Measurements from ENCODE around the gene SLC25A3. TPM values are rescaled to one million over a fixed set of nuclear protein-coding genes. Genes with fewer than 3 reads are reported as not detected.

SLC25A3 gene
- total and polyA plus RNA-seq, 2 of the 13 experiments (the other 11 are each of a cell fraction or from before 2014, with no cell fraction given), result 292 to 829 TPM

- peak; percentile 74; the same call in 1 of the 2 replicates for TF ChIP-seq ZNF709 (CRISPR knock-in tag; IDR thresholded peaks at IDR 0.05)
- TF ChIP-seq ZMYM4 (CRISPR knock-in tag; IDR thresholded peaks at IDR 0.05), result peak; percentile 94
- TF ChIP-seq KLF11 (CRISPR knock-in tag; IDR thresholded peaks at IDR 0.05), result peak; percentile 82; the same call in 1 of the 2 replicates
- no peak; the same call in 1 of the 2 replicates for TF ChIP-seq PRMT3 (CRISPR knock-in tag; IDR thresholded peaks at IDR 0.05; ENCODE audit: borderline replicate concordance, low read depth)
- TF ChIP-seq ZNF101 (CRISPR knock-in tag; IDR thresholded peaks at IDR 0.05; ENCODE audit: borderline replicate concordance, low read depth), result no peak
- TF ChIP-seq ZNF770 (CRISPR knock-in tag; IDR thresholded peaks at IDR 0.05), result no peak; the same call in 1 of the 2 replicates
- TF ChIP-seq PPARG (CRISPR knock-in tag; conservative IDR thresholded peaks at IDR 0.05), result no peak
- TF ChIP-seq ISL2 (CRISPR knock-in tag; IDR thresholded peaks at IDR 0.05), result peak; percentile 62; the same call in 1 of the 2 replicates
- 0 out of 2 replicates have a peak, but pooled peaks have one; percentile 2 for TF ChIP-seq STAG1 (CRISPR knock-in tag; IDR thresholded peaks at IDR 0.05)
- TF ChIP-seq MZF1 (CRISPR knock-in tag; IDR thresholded peaks at IDR 0.05; ENCODE audit: borderline replicate concordance), result no peak; the same call in 1 of the 2 replicates
- TF ChIP-seq HES4 (CRISPR knock-in tag; IDR thresholded peaks at IDR 0.05; ENCODE audit: borderline replicate concordance), result peak; percentile 45; the same call in 1 of the 2 replicates
- TF ChIP-seq NBN (conservative IDR thresholded peaks at IDR 0.05), result no peak
- TF ChIP-seq RNF2 (conservative IDR thresholded peaks at IDR 0.05; ENCODE audit: low read depth), result no peak
- TF ChIP-seq FOXP1 (IDR thresholded peaks at IDR 0.05), result no peak
- no peak for TF ChIP-seq FOXP1 (CRISPR knock-in tag; IDR thresholded peaks at IDR 0.05)
- no peak for TF ChIP-seq SMYD3 (CRISPR knock-in tag; IDR thresholded peaks at IDR 0.05)
- TF ChIP-seq ZNF275 (CRISPR knock-in tag; IDR thresholded peaks at IDR 0.05; ENCODE audit: borderline replicate concordance), result no peak
- no peak for TF ChIP-seq U2AF1 (optimal IDR thresholded peaks at IDR 0.05; ENCODE audit: low read depth, low read length)
- TF ChIP-seq SMARCE1 (IDR thresholded peaks at IDR 0.05; ENCODE audit: borderline replicate concordance), result no peak
- TF ChIP-seq ZFP91 (CRISPR knock-in tag; IDR thresholded peaks at IDR 0.05; ENCODE audit: borderline replicate concordance), result no peak; the same call in 1 of the 2 replicates
- TF ChIP-seq MED13 (CRISPR knock-in tag; IDR thresholded peaks at IDR 0.05), result peak; percentile 54; the same call in 1 of the 2 replicates
Measured at GRCh38 chr12:98593351-98594049, at the start of gene SLC25A3 (continued).

Data from HepG2 (cell line).